Activated B cell treated with CpG ODN at 0.5 μM for 24 hours (primary cell): ENCODE results near the gene GALNT10. TPM values are rescaled to one million over a fixed set of nuclear protein-coding genes. Genes with fewer than 3 reads are reported as not detected.
A peak's percentile ranks its signal among the peaks of the same experiment; 100 is the strongest.

Experiments used
- ATAC-seq: fragments of 200-7000 bp; cut with Tn5 transposase; one replicate; pipeline ENCODE4 v1.10.0; 2021; ENCODE audit warnings: low read depth, mild to moderate bottlenecking, moderate library complexity
- CTCF ChIA-PET: fragments of 350-600 bp; sonication (Branson Sonifier 250); formaldehyde crosslinking; loops from one replicate; lab custom pipeline; 2021; ENCODE audit warnings: antibody characterized with exemption; lab: Charles Lee
- POLR2A ChIA-PET: fragments of 350-600 bp; sonication (Branson Sonifier 250); formaldehyde crosslinking; loops from one replicate; lab custom pipeline; 2021; ENCODE audit warnings: antibody characterized with exemption; lab: Charles Lee
- DNase-seq: peaks from one replicate; pipeline ENCODE4 v3.0.0; 2022
- H3K27ac Mint-ChIP-seq: one replicate; pipeline ENCODE4 v1.8.0; 2020; ENCODE audit warnings: mixed read lengths
- H3K27me3 Mint-ChIP-seq: one replicate; pipeline ENCODE4 v1.8.0; 2021; ENCODE audit warnings: mixed read lengths
- H3K36me3 Mint-ChIP-seq: one replicate; pipeline ENCODE4 v1.8.0; 2021; ENCODE audit warnings: low read depth, mixed read lengths
- H3K4me1 Mint-ChIP-seq: one replicate; pipeline ENCODE4 v1.8.0; 2021; ENCODE audit warnings: mixed read lengths
- H3K4me3 Mint-ChIP-seq: one replicate; pipeline ENCODE4 v1.8.0; 2020; ENCODE audit warnings: mild to moderate bottlenecking, mixed read lengths
- H3K9me3 Mint-ChIP-seq: one replicate; pipeline ENCODE4 v1.8.0; 2020; ENCODE audit warnings: mixed read lengths
- CTCF ChIP-seq: fragments of 200-600 bp; IDR thresholded peaks from one replicate; pipeline ENCODE4 v1.8.0; 2022; ENCODE audit warnings: antibody characterized with exemption, mild to moderate bottlenecking
- intact Hi-C: fragments of 100-400 bp; cut with micrococcal nuclease; formaldehyde crosslinking; loops from one replicate; pipeline ENCODE4 v1.15.1; 2024
- total RNA-seq: library from RNA; stranded (reverse); gene quantifications from 2 replicates; pipeline ENCODE4 v1.2.3, GENCODE V29; 2022

Gene GALNT10
- total RNA-seq, 1 donor from 2014 or later = 41.5 TPM

GRCh38 chr5:154189819-154190594 lies 526 bp upstream of the GALNT10 start:
- DNase-seq = peak; percentile 84
- Mint-ChIP-seq H3K4me3 (peak overlapping the region; percentile 86), H3K36me3 (peaks cover 19% of the 10 kb centered on the region), H3K27ac (peak overlapping the region; percentile 72), H3K9me3 (no peaks in the 10 kb centered on the region), H3K4me1 (peaks cover 50% of the 10 kb centered on the region), H3K27me3 (no peaks in the 10 kb centered on the region)
- TF ChIP-seq CTCF = no peak
- POLR2A ChIA-PET = interaction anchor here (0.7 to 3.8 kb wide), 19 partner anchors 8 to 257 kb away, joined by 3 to 36 read pairs (median 4); partner anchors contain the start of genes FAM114A2 and MFAP3
- intact Hi-C loops = loop anchor here (1.0 to 5.0 kb wide), 11 partner anchors 10 to 747 kb away; partner anchors contain the start of genes CNOT8, FAM114A2, GEMIN5 and LARP1
- CTCF ChIA-PET = interaction anchor here (0.7 to 2.5 kb wide), 11 partner anchors 9 to 215 kb away, joined by 3 to 17 read pairs (median 4); no protein-coding TSS in a partner anchor
- peak; percentile 86 for ATAC-seq

- H3K27ac Mint-ChIP-seq = peak overlapping the region; percentile 91
- intact Hi-C loops = loop anchor here (5.0 kb wide), 2 partner anchors 91 to 746 kb away; partner anchors contain the start of gene GEMIN5
- CTCF ChIA-PET = interaction anchor here (0.9 to 2.2 kb wide), 2 partner anchors 13 to 214 kb away, joined by 4 to 6 read pairs; no protein-coding TSS in a partner anchor
- peaks cover 34% of the 10 kb centered on the region for H3K36me3 Mint-ChIP-seq
- H3K4me1 Mint-ChIP-seq = peaks cover 55% of the 10 kb centered on the region
- no peaks in the 10 kb centered on the region for H3K27me3 Mint-ChIP-seq
- H3K9me3 Mint-ChIP-seq = no peaks in the 10 kb centered on the region
- H3K4me3 Mint-ChIP-seq = peak overlapping the region; percentile 94
- ATAC-seq = no peak
- no peak for DNase-seq
- TF ChIP-seq CTCF = no peak
- POLR2A ChIA-PET = interaction anchor here (0.9 to 3.8 kb wide), 7 partner anchors 10 to 213 kb away, joined by 3 to 36 read pairs (median 11); partner anchors contain the start of genes FAM114A2 and MFAP3
Observed at GRCh38 chr5:154191467-154192261, 1.1 kb downstream of the GALNT10 start.

GRCh38 chr5:154193283-154193682 lies 2.8 kb downstream of the GALNT10 start:
- Mint-ChIP-seq H3K4me3 (no peak overlapping the region), H3K9me3 (no peaks in the 10 kb centered on the region), H3K27ac (no peak overlapping the region), H3K36me3 (peaks cover 44% of the 10 kb centered on the region), H3K27me3 (no peaks in the 10 kb centered on the region), H3K4me1 (peaks cover 68% of the 10 kb centered on the region)
- ChIA-PET POLR2A (interaction anchor here (1.0 to 1.1 kb wide), 2 partner anchors 45 to 81 kb away, joined by 3 read pairs; no protein-coding TSS in a partner anchor), CTCF (interaction anchor here (0.8 to 2.2 kb wide), 3 partner anchors 43 to 212 kb away, joined by 3 to 6 read pairs (median 3); no protein-coding TSS in a partner anchor)
- TF ChIP-seq CTCF = no peak
- DNase-seq (no peak), ATAC-seq (no peak)
- intact Hi-C loops = loop anchor here (5.0 kb wide), 2 partner anchors 89 to 744 kb away; partner anchors contain the start of gene GEMIN5

- no peak overlapping the region for H3K27ac Mint-ChIP-seq
- TF ChIP-seq CTCF = no peak
- ChIA-PET CTCF (interaction anchor here (0.8 to 2.2 kb wide), 2 partner anchors 43 to 212 kb away, joined by 3 to 6 read pairs; no protein-coding TSS in a partner anchor), POLR2A (interaction anchor here (1.0 to 1.1 kb wide), 2 partner anchors 44 to 80 kb away, joined by 3 read pairs; no protein-coding TSS in a partner anchor)
- intact Hi-C loops = loop anchor here (5.0 kb wide), 2 partner anchors 89 to 744 kb away; partner anchors contain the start of gene GEMIN5
- peaks cover 47% of the 10 kb centered on the region for H3K36me3 Mint-ChIP-seq
- no peak for DNase-seq
- no peak for ATAC-seq
- H3K4me3 Mint-ChIP-seq = no peak overlapping the region
- H3K9me3 Mint-ChIP-seq = no peaks in the 10 kb centered on the region
- no peaks in the 10 kb centered on the region for H3K27me3 Mint-ChIP-seq
- peaks cover 70% of the 10 kb centered on the region for H3K4me1 Mint-ChIP-seq
Observed at GRCh38 chr5:154193701-154194121, 3.2 kb downstream of the GALNT10 start.
